GM12873 (cell line): ENCODE measurements around the gene PPP1R1B.
A peak's percentile ranks its signal among the peaks of the same experiment; 100 is the strongest.

Experiments
- TF ChIP-seq, protein P1 (sequence below): IDR thresholded peaks from 2 replicates; pipeline ENCODE4 v1.5.1; 2012; ENCODE audit warnings: low read depth, mild to moderate bottlenecking, moderate library complexity, low read length, control low read depth; ENCODE audit not compliant: insufficient read depth; ENCODE audit errors: missing control alignments

The PPP1R1B gene

DNA sequence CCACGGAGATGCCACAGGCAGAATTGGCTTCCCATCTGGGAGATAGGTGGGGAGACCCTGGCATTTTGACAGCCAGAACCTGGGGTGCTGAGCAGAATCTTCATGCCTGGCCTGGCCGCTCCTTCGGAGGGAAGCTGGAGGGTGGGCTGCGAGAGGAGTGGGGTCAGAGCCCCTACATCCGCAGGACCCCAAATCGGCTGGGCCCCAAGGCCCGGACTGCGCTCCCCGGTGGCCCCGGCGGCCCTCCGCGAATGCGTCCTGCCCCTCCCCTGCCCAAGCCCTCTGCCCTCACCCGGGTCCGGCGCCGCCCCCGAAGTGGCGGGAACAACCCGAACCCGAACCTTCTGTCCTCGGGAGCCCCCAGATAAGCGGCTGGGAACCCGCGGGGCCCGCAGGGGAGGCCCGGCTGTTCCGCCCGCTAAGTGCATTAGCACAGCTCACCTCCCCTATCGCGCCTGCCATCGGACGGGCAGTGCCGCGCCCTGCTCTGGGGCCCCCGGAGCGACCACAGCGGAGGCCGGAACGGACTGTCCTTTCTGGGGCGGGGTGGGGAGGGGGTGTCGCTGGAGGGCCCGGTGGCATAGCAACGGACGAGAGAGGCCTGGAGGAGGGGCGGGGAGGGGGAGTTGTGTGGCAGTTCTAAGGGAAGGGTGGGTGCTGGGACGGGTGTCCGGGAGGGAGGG, 40.7 kb downstream of the PPP1R1B start:
- TF ChIP-seq, protein P1, sequence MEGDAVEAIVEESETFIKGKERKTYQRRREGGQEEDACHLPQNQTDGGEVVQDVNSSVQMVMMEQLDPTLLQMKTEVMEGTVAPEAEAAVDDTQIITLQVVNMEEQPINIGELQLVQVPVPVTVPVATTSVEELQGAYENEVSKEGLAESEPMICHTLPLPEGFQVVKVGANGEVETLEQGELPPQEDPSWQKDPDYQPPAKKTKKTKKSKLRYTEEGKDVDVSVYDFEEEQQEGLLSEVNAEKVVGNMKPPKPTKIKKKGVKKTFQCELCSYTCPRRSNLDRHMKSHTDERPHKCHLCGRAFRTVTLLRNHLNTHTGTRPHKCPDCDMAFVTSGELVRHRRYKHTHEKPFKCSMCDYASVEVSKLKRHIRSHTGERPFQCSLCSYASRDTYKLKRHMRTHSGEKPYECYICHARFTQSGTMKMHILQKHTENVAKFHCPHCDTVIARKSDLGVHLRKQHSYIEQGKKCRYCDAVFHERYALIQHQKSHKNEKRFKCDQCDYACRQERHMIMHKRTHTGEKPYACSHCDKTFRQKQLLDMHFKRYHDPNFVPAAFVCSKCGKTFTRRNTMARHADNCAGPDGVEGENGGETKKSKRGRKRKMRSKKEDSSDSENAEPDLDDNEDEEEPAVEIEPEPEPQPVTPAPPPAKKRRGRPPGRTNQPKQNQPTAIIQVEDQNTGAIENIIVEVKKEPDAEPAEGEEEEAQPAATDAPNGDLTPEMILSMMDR, result no peak

DNA sequence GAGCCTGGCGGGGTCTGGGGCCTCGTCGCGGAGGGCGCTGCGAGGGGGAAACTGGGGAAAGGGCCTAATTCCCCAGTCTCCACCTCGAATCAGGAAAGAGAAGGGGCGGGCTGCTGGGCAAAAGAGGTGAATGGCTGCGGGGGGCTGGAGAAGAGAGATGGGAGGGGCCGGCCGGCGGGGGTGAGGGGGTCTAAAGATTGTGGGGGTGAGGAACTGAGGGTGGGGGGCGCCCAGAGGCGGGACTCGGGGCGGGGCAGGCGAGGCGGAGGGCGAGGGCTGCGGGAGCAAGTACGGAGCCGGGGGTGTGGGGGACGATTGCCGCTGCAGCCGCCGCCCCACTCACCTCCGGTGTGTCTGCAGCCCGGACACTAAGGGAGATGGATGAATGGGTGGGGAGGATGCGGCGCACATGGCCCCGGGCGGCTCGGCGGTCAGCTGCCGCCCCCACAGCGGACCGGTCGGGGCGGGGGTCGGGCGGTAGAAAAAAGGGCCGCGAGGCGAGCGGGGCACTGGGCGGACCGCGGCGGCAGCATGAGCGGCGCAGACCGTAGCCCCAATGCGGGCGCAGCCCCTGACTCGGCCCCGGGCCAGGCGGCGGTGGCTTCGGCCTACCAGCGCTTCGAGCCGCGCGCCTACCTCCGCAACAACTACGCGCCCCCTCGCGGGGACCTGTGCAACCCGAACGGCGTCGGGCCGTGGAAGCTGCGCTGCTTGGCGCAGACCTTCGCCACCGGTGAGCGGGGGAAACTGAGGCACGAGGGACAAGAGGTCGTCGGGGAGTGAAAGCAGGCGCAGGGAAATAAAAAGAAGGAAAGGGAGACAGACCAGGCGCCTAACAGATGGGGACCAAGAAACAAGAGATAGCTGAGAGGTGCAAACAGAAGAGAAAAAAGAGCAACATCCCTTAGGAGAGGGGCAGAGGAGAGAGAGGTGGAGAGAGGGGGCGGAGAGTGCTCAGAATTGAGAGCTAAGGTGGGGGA, 41.5 kb downstream of the PPP1R1B start, which contains the start of gene PNMT:
TSS of gene PNMT (plus strand) at position 509 of the 980 bp plus-strand sequence. CDS start at position 532, 23 bp downstream.
- TF ChIP-seq, protein P1, result peak; percentile 71

DNA sequence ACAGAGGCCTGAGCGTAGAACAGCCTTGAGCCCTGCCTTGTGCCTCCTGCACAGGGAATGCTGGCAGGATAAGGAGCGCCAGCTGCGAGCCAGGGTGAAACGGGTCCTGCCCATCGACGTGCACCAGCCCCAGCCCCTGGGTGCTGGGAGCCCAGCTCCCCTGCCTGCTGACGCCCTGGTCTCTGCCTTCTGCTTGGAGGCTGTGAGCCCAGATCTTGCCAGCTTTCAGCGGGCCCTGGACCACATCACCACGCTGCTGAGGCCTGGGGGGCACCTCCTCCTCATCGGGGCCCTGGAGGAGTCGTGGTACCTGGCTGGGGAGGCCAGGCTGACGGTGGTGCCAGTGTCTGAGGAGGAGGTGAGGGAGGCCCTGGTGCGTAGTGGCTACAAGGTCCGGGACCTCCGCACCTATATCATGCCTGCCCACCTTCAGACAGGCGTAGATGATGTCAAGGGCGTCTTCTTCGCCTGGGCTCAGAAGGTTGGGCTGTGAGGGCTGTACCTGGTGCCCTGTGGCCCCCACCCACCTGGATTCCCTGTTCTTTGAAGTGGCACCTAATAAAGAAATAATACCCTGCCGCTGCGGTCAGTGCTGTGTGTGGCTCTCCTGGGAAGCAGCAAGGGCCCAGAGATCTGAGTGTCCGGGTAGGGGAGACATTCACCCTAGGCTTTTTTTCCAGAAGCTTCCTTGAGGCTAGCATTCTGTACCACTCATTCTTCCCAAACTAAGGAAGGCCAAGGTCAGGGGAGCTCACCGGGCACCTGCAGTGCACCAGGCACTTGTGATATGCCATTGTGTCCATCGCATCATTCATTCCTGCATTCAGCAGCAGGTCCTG, 43.4 kb downstream of the PPP1R1B start:
- TF ChIP-seq, protein P1, result no peak

DNA sequence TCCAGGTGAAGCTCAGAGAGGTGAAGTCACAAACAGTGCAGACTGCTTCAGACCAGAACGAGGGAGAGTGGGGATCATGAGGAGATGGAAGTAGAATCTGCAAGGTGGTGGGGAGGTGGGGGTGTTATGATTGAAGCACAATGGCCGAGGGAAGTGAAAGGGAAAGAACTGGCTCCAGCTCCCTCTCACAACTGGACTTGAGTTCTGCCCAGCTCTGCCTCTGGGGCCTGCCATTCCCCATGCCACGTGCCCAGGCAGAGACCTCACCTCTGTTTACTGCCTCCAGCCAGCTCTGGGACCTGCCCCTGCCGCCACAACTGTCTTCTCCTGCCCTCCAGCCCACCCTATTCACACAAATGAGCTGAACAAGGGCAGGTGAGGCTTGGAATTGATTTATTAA, 44.0 kb downstream of the PPP1R1B start:
- TF ChIP-seq, protein P1, result no peak

DNA sequence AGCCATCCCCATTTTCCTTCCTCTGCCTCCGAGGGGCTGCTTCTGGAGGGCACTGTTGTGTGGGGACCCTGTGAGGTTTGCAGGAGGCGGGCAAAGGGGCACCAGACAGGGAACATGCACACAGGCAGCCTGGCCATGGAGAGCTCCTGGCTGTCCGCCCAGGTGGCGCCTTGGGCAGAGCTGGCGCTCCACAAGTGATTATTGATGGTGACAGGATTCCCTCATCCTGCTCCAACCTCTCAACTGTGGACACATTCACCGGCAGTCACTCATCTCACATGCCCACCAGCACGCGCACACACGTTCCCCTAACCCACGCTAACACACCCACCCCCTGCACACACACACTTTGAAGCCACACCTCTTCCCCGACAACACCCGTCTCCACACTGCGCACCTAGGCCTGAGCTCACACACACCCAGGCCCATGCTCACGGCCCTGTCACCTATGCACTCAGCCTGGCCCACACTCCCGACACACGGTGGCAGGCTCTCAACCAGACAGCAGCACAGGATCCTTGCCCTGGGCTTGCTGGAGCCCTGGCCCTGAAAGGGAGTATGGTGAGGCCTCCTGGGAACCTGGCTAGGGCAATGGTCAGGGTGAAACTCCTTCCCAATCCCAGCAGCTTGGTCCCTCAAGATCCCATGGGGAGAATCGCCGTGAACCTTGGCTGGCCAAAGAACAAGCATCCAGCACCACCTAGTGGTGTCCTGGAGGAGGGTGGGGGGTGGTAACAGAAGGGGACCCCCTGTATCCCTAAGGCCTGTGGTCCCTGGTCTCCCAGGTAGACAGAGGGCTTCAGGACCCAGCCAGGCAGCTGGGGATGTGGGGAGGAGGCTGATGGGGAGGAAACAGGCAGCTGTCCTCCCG, 45.1 kb downstream of the PPP1R1B start:
- TF ChIP-seq, protein P1, result peak; percentile 66

DNA sequence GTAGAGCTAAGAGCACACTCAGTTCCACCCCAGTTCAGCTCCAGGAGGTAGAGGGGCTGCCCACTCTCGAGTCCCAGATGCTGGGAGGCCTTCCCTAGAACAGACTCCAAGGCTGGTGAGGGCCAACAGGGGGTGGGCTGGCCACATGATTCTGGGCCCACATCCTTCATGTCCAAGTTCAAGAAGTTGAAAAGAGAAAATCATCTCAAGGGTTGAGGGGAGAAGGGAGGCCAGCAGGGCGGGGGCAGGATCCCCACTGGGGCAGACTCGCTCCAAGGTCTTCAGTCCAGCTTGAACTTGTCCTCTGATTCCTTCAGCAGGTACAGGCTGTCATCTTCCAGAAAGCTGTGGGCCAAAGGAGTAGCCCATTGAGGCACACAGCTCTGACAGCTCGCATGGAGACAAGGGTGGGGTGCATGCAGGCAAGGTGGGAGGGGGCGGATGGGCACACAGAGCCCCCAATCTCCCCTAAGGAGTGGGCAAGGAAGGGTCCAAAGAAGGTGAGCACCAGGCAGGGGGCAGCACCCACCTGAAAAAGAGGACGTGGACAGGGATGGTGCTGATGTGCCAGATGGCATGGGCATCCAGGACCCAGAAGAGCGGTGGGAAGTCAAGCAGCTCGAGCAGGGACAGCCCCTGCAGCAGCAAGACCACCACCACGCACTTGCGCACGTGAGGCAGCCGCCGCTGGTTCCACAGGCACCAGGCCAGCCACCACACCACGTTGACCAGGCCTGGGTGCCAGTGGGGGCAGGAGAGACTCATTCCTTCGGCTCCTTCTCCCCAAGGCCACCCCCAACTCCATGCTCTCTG, 46.0 kb downstream of the PPP1R1B start:
- TF ChIP-seq, protein P1, result no peak
